Neuronal stem cell (in vitro differentiated cells): ENCODE measurements around the gene NACA.
"Not testable (repeated sequence)": the region's sequence is repeated elsewhere in the genome, so short reads cannot be mapped to it uniquely, and the experiment has no call there.

Experiments used
- DNase-seq: peaks from one replicate; pipeline ENCODE4 v3.0.0-alpha.2; 2013; ENCODE audit warnings: low spot score
- H2AFZ ChIP-seq: one replicate; pipeline ENCODE4 v1.6.1; 2013; ENCODE audit warnings: mild to moderate bottlenecking, low read length, inconsistent platforms
- H2AK5ac ChIP-seq: 2 replicates; pipeline ENCODE4 v1.6.1; 2013; ENCODE audit warnings: low read depth, mild to moderate bottlenecking, inconsistent platforms, low read length, moderate library complexity, mixed read lengths
- H2BK120ac ChIP-seq: 2 replicates; pipeline ENCODE4 v1.6.1; 2013; ENCODE audit warnings: low read depth, mild to moderate bottlenecking, inconsistent platforms, low read length, moderate library complexity, mixed read lengths
- H2BK12ac ChIP-seq: one replicate; pipeline ENCODE4 v1.6.1; 2013; ENCODE audit warnings: low read length, inconsistent platforms
- H2BK15ac ChIP-seq: 2 replicates; pipeline ENCODE4 v1.6.1; 2013; ENCODE audit warnings: mild to moderate bottlenecking, low read length, inconsistent platforms, mixed read lengths
- H2BK5ac ChIP-seq: one replicate; pipeline ENCODE4 v1.6.1; 2013; ENCODE audit warnings: inconsistent platforms, mild to moderate bottlenecking, low read length, moderate library complexity
- H3K14ac ChIP-seq: one replicate; pipeline ENCODE4 v1.6.1; 2013; ENCODE audit warnings: low read length, inconsistent platforms
- H3K18ac ChIP-seq: 2 replicates; pipeline ENCODE4 v1.6.1; 2013; ENCODE audit warnings: low read length, inconsistent platforms
- H3K23ac ChIP-seq: 2 replicates; pipeline ENCODE4 v1.6.1; 2013; ENCODE audit warnings: low read depth, mild to moderate bottlenecking, mixed read lengths, low read length, inconsistent platforms; ENCODE audit not compliant: poor library complexity
- H3K27ac ChIP-seq: replicated peaks from 3 replicates; pipeline ENCODE4 v1.5.1; 2013; ENCODE audit warnings: low read length, inconsistent platforms
- H3K27me3 ChIP-seq, 3 experiments: 2 replicates each; pipeline ENCODE4 v1.6.1; 2013; ENCODE audit warnings: low read length in 3 of 3, mild to moderate bottlenecking in 2 of 3, inconsistent platforms in 1 of 3, low read depth in 1 of 3, mixed read lengths in 1 of 3, moderate library complexity in 1 of 3; ENCODE audit not compliant: control insufficient read depth in 3 of 3, insufficient read depth in 3 of 3
- H3K36me3 ChIP-seq, 2 donors: replicated peaks in 1 of 2; 2 replicates each; pipeline ENCODE4 v1.6.1; 2013; ENCODE audit warnings: low read length in 2 of 2; ENCODE audit not compliant: control insufficient read depth in 2 of 2, insufficient read depth in 2 of 2
- H3K4ac ChIP-seq: 2 replicates; pipeline ENCODE4 v1.6.1; 2013; ENCODE audit warnings: inconsistent platforms, mild to moderate bottlenecking, low read length, moderate library complexity
- H3K4me1 ChIP-seq, 2 donors: 1 replicate in 1 of 2; 2 replicates in 1 of 2; pipeline ENCODE4 v1.6.1; 2013; ENCODE audit warnings: low read length in 2 of 2, low read depth in 1 of 2; ENCODE audit not compliant: control insufficient read depth in 2 of 2, insufficient read depth in 1 of 2
- H3K4me2 ChIP-seq: one replicate; pipeline ENCODE4 v1.6.1; 2013; ENCODE audit warnings: mild to moderate bottlenecking, low read length, inconsistent platforms; ENCODE audit not compliant: insufficient read depth, poor library complexity, severe bottlenecking
- H3K4me3 ChIP-seq, 2 donors: 2 replicates each; pipeline ENCODE4 v1.5.1; 2013; ENCODE audit warnings: low read length in 2 of 2, mild to moderate bottlenecking in 2 of 2, inconsistent platforms in 1 of 2, moderate library complexity in 1 of 2
- H3K79me1 ChIP-seq: one replicate; pipeline ENCODE4 v1.6.1; 2013; ENCODE audit warnings: low read depth, mild to moderate bottlenecking, inconsistent platforms, low read length, moderate library complexity
- H3K9ac ChIP-seq: one replicate; pipeline ENCODE4 v1.6.1; 2013; ENCODE audit warnings: mild to moderate bottlenecking, low read depth, low read length, inconsistent platforms; ENCODE audit not compliant: poor library complexity
- H3K9me3 ChIP-seq, 2 donors: replicated peaks in 1 of 2; 2 replicates each; pipeline versions ENCODE3 to v1.6.1; 2013; ENCODE audit warnings: low read length in 2 of 2, mild to moderate bottlenecking in 2 of 2, inconsistent platforms in 1 of 2, low read depth in 1 of 2, mixed read lengths in 1 of 2, moderate library complexity in 1 of 2; ENCODE audit not compliant: control insufficient read depth in 2 of 2, insufficient read depth in 1 of 2
- H4K8ac ChIP-seq: one replicate; pipeline ENCODE4 v1.6.1; 2013; ENCODE audit warnings: low read depth, mild to moderate bottlenecking, inconsistent platforms, low read length, moderate library complexity
- H4K91ac ChIP-seq: one replicate; pipeline ENCODE4 v1.6.1; 2013; ENCODE audit warnings: low read length, low read depth, mild to moderate bottlenecking, inconsistent platforms; ENCODE audit not compliant: poor library complexity
- WGBS, 2 donors: extraction: QIAGEN DNeasy Blood & Tissue Kit; methylation state at CpG; one replicate each; pipeline ENCODE4 v1.1.7; 2013; ENCODE audit warnings: missing lambda C conversion rate in 2 of 2, mixed read lengths in 1 of 2; ENCODE audit not compliant: insufficient read length in 2 of 2, insufficient replicate concordance in 1 of 2; ENCODE audit errors: extremely low coverage in 2 of 2; 5-methylcytosine and 5-hydroxymethylcytosine counted together

NACA gene

DNA sequence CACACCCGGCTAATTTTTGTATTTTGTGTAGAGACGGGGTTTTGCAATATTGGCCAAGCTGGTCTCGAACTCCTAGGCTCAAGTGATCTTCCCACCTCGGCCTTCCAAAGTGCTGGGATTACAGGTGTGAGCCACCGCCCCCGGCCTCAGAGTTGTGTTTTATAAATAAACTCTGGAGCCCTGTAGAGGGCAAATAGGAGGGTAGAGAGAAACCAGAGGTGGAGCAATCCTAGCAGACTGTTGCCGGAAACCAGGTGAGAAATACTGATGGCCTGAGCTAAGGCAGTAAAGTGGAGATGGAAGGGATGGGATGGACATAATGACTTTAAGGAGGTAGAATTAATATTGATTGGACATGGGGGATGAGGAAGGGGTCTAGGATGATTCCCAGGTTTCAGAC lies 35.4 kb upstream of the NACA start:
- Histone ChIP-seq H3K27ac (no peak overlapping the region), H3K18ac (no peak overlapping the region), H2BK15ac (no peak overlapping the region), H3K36me3 (no peaks in the 10 kb centered on the region), H2AFZ (no peak overlapping the region), H3K9ac (no peak overlapping the region), H3K4me3 (no peak overlapping the region), H3K23ac (no peak overlapping the region), H4K8ac (no peak overlapping the region), H3K4me2 (no peak overlapping the region), H4K91ac (no peak overlapping the region), H2BK5ac (no peak overlapping the region), H2BK12ac (no peak overlapping the region), H3K9me3 (peaks cover 3 to 7% of the 10 kb centered on the region in 2 donors), H2AK5ac (no peak overlapping the region), H3K4ac (no peak overlapping the region), H3K27me3 (no peaks in the 10 kb centered on the region), H3K14ac (no peak overlapping the region), H3K79me1 (no peaks in the 10 kb centered on the region), H3K4me1 (peaks cover 0 to 4% of the 10 kb centered on the region in 2 donors), H2BK120ac (no peak overlapping the region)
- WGBS, 2 donors = no CpG with 5 or more reads among the region's 7 CpGs
- no peak for DNase-seq

- H3K4ac ChIP-seq = no peak overlapping the region
- no CpG with 5 or more reads among the region's 6 CpGs for WGBS, 2 donors
- H4K8ac ChIP-seq = no peak overlapping the region
- no peak overlapping the region for H4K91ac ChIP-seq
- H3K27me3 ChIP-seq = no peaks in the 10 kb centered on the region
- no peak overlapping the region for H2AFZ ChIP-seq
- peaks cover 0 to 1% of the 10 kb centered on the region in 2 donors for H3K4me1 ChIP-seq
- H3K14ac ChIP-seq = no peak overlapping the region
- H2BK5ac ChIP-seq = no peak overlapping the region
- no peaks in the 10 kb centered on the region for H3K79me1 ChIP-seq
- no peak overlapping the region for H2BK15ac ChIP-seq
- no peak overlapping the region for H3K4me3 ChIP-seq
- no peak overlapping the region for H2AK5ac ChIP-seq
- no peak overlapping the region for H2BK120ac ChIP-seq
- H3K27ac ChIP-seq = no peak overlapping the region
- no peaks in the 10 kb centered on the region for H3K36me3 ChIP-seq
- H2BK12ac ChIP-seq = no peak overlapping the region
- H3K18ac ChIP-seq = no peak overlapping the region
- no peak overlapping the region for H3K9ac ChIP-seq
- H3K9me3 ChIP-seq = peaks cover 3 to 7% of the 10 kb centered on the region in 2 donors
- no peak for DNase-seq
- no peak overlapping the region for H3K23ac ChIP-seq
- no peak overlapping the region for H3K4me2 ChIP-seq
Measured at GRCh38 chr12:56759263-56759908, 34.3 kb upstream of the NACA start.

GRCh38 chr12:56758728-56759262 lies 33.7 kb upstream of the NACA start:
- no peak for DNase-seq
- Histone ChIP-seq H2AK5ac (no peak overlapping the region), H3K27me3 (no peaks in the 10 kb centered on the region), H2BK12ac (no peak overlapping the region), H4K8ac (no peak overlapping the region), H3K9ac (no peak overlapping the region), H3K79me1 (no peaks in the 10 kb centered on the region), H3K9me3 (peaks cover 3 to 7% of the 10 kb centered on the region in 2 donors), H2BK5ac (no peak overlapping the region), H3K18ac (no peak overlapping the region), H2BK15ac (no peak overlapping the region), H3K4ac (no peak overlapping the region), H3K27ac (no peak overlapping the region), H3K4me3 (no peak overlapping the region), H4K91ac (no peak overlapping the region), H3K14ac (no peak overlapping the region), H2AFZ (no peak overlapping the region), H3K4me1 (peaks cover 0 to 1% of the 10 kb centered on the region in 2 donors), H3K23ac (no peak overlapping the region), H3K36me3 (no peaks in the 10 kb centered on the region), H3K4me2 (no peak overlapping the region), H2BK120ac (no peak overlapping the region)
- no CpG with 5 or more reads among the region's 3 CpGs for WGBS, 2 donors

- H3K14ac ChIP-seq, H3K27me3 ChIP-seq, H3K79me1 ChIP-seq, H4K91ac ChIP-seq, H3K27ac ChIP-seq, H4K8ac ChIP-seq, H2AFZ ChIP-seq, H2BK120ac ChIP-seq, H2BK15ac ChIP-seq, H3K4ac ChIP-seq, H3K36me3 ChIP-seq, H2AK5ac ChIP-seq, DNase-seq, H3K4me1 ChIP-seq, H3K9ac ChIP-seq, H3K23ac ChIP-seq, H2BK5ac ChIP-seq, H3K18ac ChIP-seq, H2BK12ac ChIP-seq, H3K4me2 ChIP-seq, H3K9me3 ChIP-seq, H3K4me3 ChIP-seq: not testable (repeated sequence)
- no CpG with 5 or more reads among the region's 1 CpG for WGBS, 2 donors
Measured at GRCh38 chr12:56757971-56758370, 32.9 kb upstream of the NACA start.
